HepG2 (cell line): Measurements from ENCODE around the gene ACOT13. TPM values are rescaled to one million over a fixed set of nuclear protein-coding genes. Genes with fewer than 3 reads are reported as not detected.

Experiments
- ATAC-seq: fragments of 200-7000 bp; cut with Tn5 transposase; 3 replicates; pipeline ENCODE4 v1.9.1; 2020; ENCODE audit warnings: mild to moderate bottlenecking, moderate library complexity
- BruUV-seq: library from RNA; stranded (reverse); fragments of 400-500 nt; replicated peaks from 2 replicates; lab custom pipeline; 2021; lab: Mats Ljungman, UMichigan
- CTCF ChIA-PET: fragments of 300-600 bp; formaldehyde crosslinking; extraction: SDS; loops from one replicate; lab custom pipeline; 2021; ENCODE audit warnings: low total read pairs, inconsistent platforms, low intra/inter-chr PET ratio; lab: Yijun Ruan, JAX
- POLR2A ChIA-PET: fragments of 350-600 bp; sonication (Branson Sonifier 250); formaldehyde crosslinking; loops from one replicate; lab custom pipeline; 2020; ENCODE audit warnings: antibody characterized with exemption, inconsistent platforms; lab: Yijun Ruan, JAX
- DNase-seq: peaks from one replicate; pipeline ENCODE4 v3.0.0-alpha.2; 2015; ENCODE audit warnings: low spot score
- FAIRE-seq: peaks from 3 replicates; lab custom pipeline; 2011; peaks lifted over from hg19 to GRCh38; lab: Jason Lieb, UNC
- H2AFZ ChIP-seq: one replicate; pipeline ENCODE4 v1.6.1; 2011; ENCODE audit warnings: low read length, inconsistent platforms
- H3K27ac ChIP-seq: fragments of 300-600 bp; 3 replicates; pipeline ENCODE4 v1.8.0; 2011; ENCODE audit warnings: mixed run types, mild to moderate bottlenecking, mixed read lengths, low read length, inconsistent platforms; ENCODE audit not compliant: insufficient read depth; ENCODE audit errors: extremely low read length
- H3K27me3 ChIP-seq, 2 experiments: fragments of 200-600 bp in 1 of 2; 2 replicates in 1 of 2; 3 replicates in 1 of 2; pipeline versions ENCODE4 v1.6.0 to v1.8.0; 2011; ENCODE audit warnings: low read length in 2 of 2, mild to moderate bottlenecking in 2 of 2, moderate library complexity in 2 of 2, inconsistent platforms in 1 of 2; ENCODE audit not compliant: insufficient read depth in 2 of 2, control insufficient read depth in 1 of 2
- H3K36me3 ChIP-seq, 2 experiments: fragments of 200-600 bp in 1 of 2; replicated peaks in 1 of 2; 2 replicates in 1 of 2; 3 replicates in 1 of 2; pipeline versions ENCODE4 v1.5.1 to v1.8.0; 2011; ENCODE audit warnings: low read length in 2 of 2, inconsistent platforms in 1 of 2; ENCODE audit not compliant: insufficient read depth in 2 of 2, control insufficient read depth in 1 of 2
- H3K4me1 ChIP-seq: 2 replicates; pipeline ENCODE4 v1.5.1; 2012; ENCODE audit warnings: low read length, inconsistent platforms; ENCODE audit not compliant: insufficient read depth
- H3K4me2 ChIP-seq: 2 replicates; pipeline ENCODE4 v1.6.0; 2011; ENCODE audit warnings: low read depth, low read length, inconsistent platforms
- H3K4me3 ChIP-seq, 3 experiments: fragments of 200-600 bp in 1 of 3; sonication (generic), shearing (Covaris generic) in 1 of 3; replicated peaks in 1 of 3; 2 replicates each; pipeline ENCODE4 v1.5.1; 2011 to 2016; ENCODE audit warnings: low read length in 3 of 3, inconsistent platforms in 2 of 3, low read depth in 2 of 3, mild to moderate bottlenecking in 2 of 3, control low read depth in 1 of 3, mixed read lengths in 1 of 3; ENCODE audit not compliant: insufficient read depth in 1 of 3
- H3K79me2 ChIP-seq: one replicate; pipeline ENCODE4 v1.6.1; 2011; ENCODE audit warnings: low read length, inconsistent platforms; ENCODE audit not compliant: insufficient read depth
- H3K9ac ChIP-seq: 2 replicates; pipeline ENCODE4 v1.6.0; 2011; ENCODE audit warnings: mild to moderate bottlenecking, low read depth, low read length, inconsistent platforms; ENCODE audit not compliant: insufficient read depth
- H3K9me3 ChIP-seq: 2 replicates; pipeline ENCODE4 v1.5.1; 2012; ENCODE audit warnings: mild to moderate bottlenecking, low read length
- H4K20me1 ChIP-seq: 2 replicates; pipeline ENCODE4 v1.6.0; 2011; ENCODE audit warnings: inconsistent platforms, mild to moderate bottlenecking, low read length, moderate library complexity; ENCODE audit not compliant: insufficient read depth
- EED ChIP-seq: sonication (generic); formaldehyde crosslinking; IDR thresholded peaks from 2 replicates; pipeline ENCODE4 v1.5.0; 2020; ENCODE audit warnings: mild to moderate bottlenecking, missing genetic modification reagents
- EZH2 ChIP-seq: conservative IDR thresholded peaks from 2 replicates; pipeline ENCODE4 v1.6.1; 2012; ENCODE audit warnings: mild to moderate bottlenecking, low read depth, low read length, moderate library complexity
- NAIF1 ChIP-seq: sonication (generic); formaldehyde crosslinking; IDR thresholded peaks from 2 replicates; pipeline ENCODE4 v1.5.0; 2020; ENCODE audit warnings: mild to moderate bottlenecking, missing genetic modification reagents, borderline replicate concordance
- PRDM4 ChIP-seq: sonication (generic); formaldehyde crosslinking; IDR thresholded peaks from 2 replicates; pipeline ENCODE4 v1.9.0; 2021; ENCODE audit warnings: missing genetic modification reagents, borderline replicate concordance
- REXO4 ChIP-seq: sonication (generic); formaldehyde crosslinking; IDR thresholded peaks from 2 replicates; pipeline ENCODE4 v1.8.0; 2022; ENCODE audit warnings: missing genetic modification reagents, mild to moderate bottlenecking, borderline replicate concordance
- TCF7 ChIP-seq: sonication (generic); IDR thresholded peaks from 2 replicates; pipeline ENCODE4 v1.6.1; 2016; ENCODE audit warnings: antibody characterized with exemption, low read depth
- ZKSCAN8 ChIP-seq: IDR thresholded peaks from 2 replicates; pipeline ENCODE4 v1.6.1; 2016; ENCODE audit warnings: borderline replicate concordance, missing genetic modification reagents, missing compliant biosample characterization
- ZNF484 ChIP-seq: sonication (generic); formaldehyde crosslinking; IDR thresholded peaks from 2 replicates; pipeline ENCODE4 v1.5.1; 2020; ENCODE audit warnings: mild to moderate bottlenecking, low read depth, missing genetic modification reagents, borderline replicate concordance
- ZNF550 ChIP-seq: sonication (generic); formaldehyde crosslinking; IDR thresholded peaks from 2 replicates; pipeline ENCODE4 v1.4.0; 2020; ENCODE audit warnings: mild to moderate bottlenecking, missing genetic modification reagents, borderline replicate concordance
- WGBS: methylation state at CpG from one replicate; pipeline ENCODE4 v1.1.6; 2017; ENCODE audit warnings: low lambda C conversion rate; 5-methylcytosine and 5-hydroxymethylcytosine counted together
- in situ Hi-C: cut with HindIII; loops from 2 replicates; pipeline ENCODE4 v1.10.0; 2017; ENCODE audit warnings: low pct_unique_long_range_greater_than_20kb; ENCODE audit not compliant: extremely low pct_ligation_motif_present
- intact Hi-C: fragments of 100-400 bp; cut with micrococcal nuclease; formaldehyde crosslinking; loops from one replicate; pipeline ENCODE4 v1.10.0; 2022; ENCODE audit not compliant: unreplicated experiment
- polyA plus RNA-seq, 8 experiments: library from polyadenylated mRNA; depleted of rRNA in 3 of 8; stranded (reverse) in 7 of 8; unstranded in 1 of 8; fragments of >200 nt; fragmentation: Illumina TruSeq in 4 of 8; extraction: Trizol in 4 of 8; gene quantifications; 2 replicates each; pipeline versions ENCODE4 v1.2.1 to v1.2.3, GENCODE V29; 2011 to 2016; ENCODE audit warnings: low read depth in 4 of 8, missing spikeins in 1 of 8, mixed read lengths in 1 of 8; ENCODE audit not compliant: insufficient read depth in 1 of 8
- total RNA-seq, 5 experiments: library from RNA; depleted of rRNA; stranded (reverse); fragments of >200 nt; fragmentation: Illumina TruSeq; extraction: Trizol; gene quantifications; 2 replicates each; pipeline ENCODE4 v1.2.3, GENCODE V29; 2016; ENCODE audit warnings: low read depth in 1 of 5

ACOT13 gene
- total and polyA plus RNA-seq, 2 of the 13 experiments (the other 11 are each of a cell fraction or from before 2014, with no cell fraction given): 31.5 to 45.1 TPM

- CTCF ChIA-PET: no interaction called here
- DNase-seq (no peak), ATAC-seq (no peak), FAIRE-seq (no peak)
- H2AFZ ChIP-seq: no peak overlapping the region
- 96% methylated on average over 2 of the region's 2 CpGs for WGBS
- no peak overlapping the region for H3K4me2 ChIP-seq
- H3K79me2 ChIP-seq: peaks cover 21% of the 10 kb centered on the region
- BruUV-seq: no TSS peak
- H3K27me3 ChIP-seq: no peaks in the 10 kb centered on the region
- in situ Hi-C loops: no loop called here
- intact Hi-C loops: no loop called here
- H4K20me1 ChIP-seq: 0 out of 2 replicates have a peak, but pooled peaks cover 4% of the 10 kb centered on the region
- H3K9ac ChIP-seq: no peak overlapping the region
- POLR2A ChIA-PET: no interaction called here
- no peak overlapping the region for H3K4me3 ChIP-seq
- peaks cover 62% of the 10 kb centered on the region for H3K4me1 ChIP-seq
- H3K36me3 ChIP-seq: peaks cover 2 to 18% of the 10 kb centered on the region in 2 experiments; a peak in 4 of 5 replicates
- H3K27ac ChIP-seq: no peak overlapping the region
- TF ChIP-seq EZH2 (no peak), EED (CRISPR knock-in tag) (no peak), ZNF484 (no peak), ZNF550 (CRISPR knock-in tag) (no peak), ZKSCAN8 (CRISPR knock-in tag) (no peak), PRDM4 (CRISPR knock-in tag) (no peak), TCF7 (no peak), REXO4 (CRISPR knock-in tag) (no peak), NAIF1 (CRISPR knock-in tag) (no peak)
- no peaks in the 10 kb centered on the region for H3K9me3 ChIP-seq
Observed at GRCh38 chr6:24660105-24660504, 6.8 kb upstream of the ACOT13 start.
